ENCODE results near the gene UBE2F. TPM values are rescaled to one million over a fixed set of nuclear protein-coding genes. Genes with fewer than 3 reads are reported as not detected.
A peak's percentile ranks its signal among the peaks of the same experiment; 100 is the strongest.

Gene UBE2F
- total and polyA plus RNA-seq, 9 of the 15 experiments (the other 6 are each of a cell fraction or from before 2014, with no cell fraction given), result 18.1 to 88.1 (median 53.0) TPM

GRCh38 chr2:238060542-238061314 lies 93.9 kb downstream of the UBE2F start, which contains the start of gene SCLY (continued):
- no peak for TF ChIP-seq ZNF282 (CRISPR knock-in tag; IDR thresholded peaks at IDR 0.05)
- peak; percentile 40; the same call in 1 of the 2 replicates for TF ChIP-seq MBD2 (IDR thresholded peaks at IDR 0.05; ENCODE audit: borderline replicate concordance, low read depth)
- TF ChIP-seq ADNP (tag; IDR thresholded peaks at IDR 0.05), result no peak
- TF ChIP-seq ZNF431 (CRISPR knock-in tag; IDR thresholded peaks at IDR 0.05), result no peak
- no peak for TF ChIP-seq ZNF24 (IDR thresholded peaks at IDR 0.05)
- TF ChIP-seq JUND (IDR thresholded peaks at IDR 0.05; ENCODE audit: borderline replicate concordance, low read depth, low read length), result 0 out of 2 replicates have a peak, but pooled peaks have one; percentile 2
- TF ChIP-seq JUND (tag; IDR thresholded peaks at IDR 0.05; ENCODE audit: borderline replicate concordance, low read depth, low read length), result no peak
- peak in 1 of 2 experiments; percentile 71; a peak in 1 of 4 replicates for TF ChIP-seq KDM4B (IDR thresholded peaks at IDR 0.05; ENCODE audit: borderline replicate concordance in 2 of 2, low read depth in 1 of 2)
- peak; percentile 72; the same call in 1 of the 2 replicates for TF ChIP-seq CBX1 (IDR thresholded peaks at IDR 0.05; ENCODE audit: low read depth)
- no peak for TF ChIP-seq ZNF311 (CRISPR knock-in tag; IDR thresholded peaks at IDR 0.05)
- TF ChIP-seq CEBPB (tag; IDR thresholded peaks at IDR 0.05), result no peak
- peak; percentile 10 for TF ChIP-seq DACH1 (IDR thresholded peaks at IDR 0.05; ENCODE audit: partially characterized antibody)
- TF ChIP-seq PTBP1 (IDR thresholded peaks at IDR 0.05; ENCODE audit: low read depth, low read length), result no peak
- TF ChIP-seq ARID3A (IDR thresholded peaks at IDR 0.05; ENCODE audit: borderline replicate concordance, low read depth, low read length), result no peak
- TF ChIP-seq REST (IDR thresholded peaks at IDR 0.05; ENCODE audit: borderline replicate concordance), result peak; percentile 71
- TF ChIP-seq REST (CRISPR knock-in tag; IDR thresholded peaks at IDR 0.05; ENCODE audit: low read depth), result no peak
- no peak for TF ChIP-seq THAP7 (CRISPR knock-in tag; IDR thresholded peaks at IDR 0.05)
- TF ChIP-seq ZNF184 (CRISPR knock-in tag; IDR thresholded peaks at IDR 0.05), result no peak
- peak; percentile 55; the same call in 1 of the 2 replicates for TF ChIP-seq SREBF1 (IDR thresholded peaks at IDR 0.05; ENCODE audit: borderline replicate concordance, low read depth, low read length)

Measured in K562 (cell line).